Measurements from ENCODE around the gene EVL.

- no peak for TF ChIP-seq GATA3 (IDR thresholded peaks at IDR 0.05; ENCODE audit: low read depth, low read length)
- TF ChIP-seq GATA2 (IDR thresholded peaks at IDR 0.05; ENCODE audit: low read depth, low read length) = no peak
These were observed 8.0 kb upstream of the EVL start for GRCh38 chr14:100056964-100057795.
